Measurements from ENCODE around the gene KRT6A. TPM values are rescaled to one million over a fixed set of nuclear protein-coding genes. Genes with fewer than 3 reads are reported as not detected.

KRT6A gene
- total and polyA plus RNA-seq, 2 of the 8 experiments (the other 6 are each of a cell fraction or from before 2014, with no cell fraction given): 0.11 TPM; not detected in 1

DNA sequence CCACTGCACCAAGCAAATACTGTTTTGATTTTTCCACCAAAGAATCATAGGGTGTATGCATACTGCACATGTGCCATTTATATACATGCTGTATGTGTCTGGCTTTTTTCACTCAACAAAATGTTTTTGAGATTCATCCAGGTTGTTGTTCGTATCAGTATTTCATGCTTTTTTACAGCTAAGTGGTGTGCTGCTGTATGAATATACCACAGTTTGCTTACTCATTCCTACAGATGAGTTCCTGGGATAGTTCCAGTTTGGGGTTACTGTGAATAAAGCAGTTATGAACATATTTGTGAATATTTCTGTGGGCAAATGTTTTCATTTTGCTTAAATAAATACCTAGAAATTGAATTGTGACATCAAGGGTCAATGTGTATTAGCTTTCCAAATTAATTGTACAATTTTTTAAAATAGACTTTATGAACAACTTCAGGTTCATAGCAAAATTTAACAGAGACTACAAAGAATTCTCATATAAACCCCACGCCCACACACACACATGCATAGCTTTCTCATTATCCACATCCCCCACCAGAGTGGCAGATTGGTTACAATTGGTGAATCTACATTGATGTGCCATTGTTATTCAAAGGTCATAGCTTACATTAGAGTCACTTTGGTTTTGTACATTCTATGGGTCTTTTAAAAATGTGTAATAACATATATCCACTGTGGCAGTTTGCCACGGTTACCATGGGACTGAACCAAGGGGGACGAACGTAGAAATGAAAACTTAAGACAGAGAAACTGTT lies 6.9 kb upstream of the KRT6A start:
- Histone ChIP-seq H3K79me1 (ENCODE audit: low read depth, low read length) (no peaks in the 10 kb centered on the region), H3K27ac (ENCODE audit: low read depth, low read length) (no peak overlapping the region), H3K36me3 (ENCODE audit: control insufficient read depth in 2 of 4, insufficient read depth in 4 of 4, low read length in 3 of 4) (no peaks in the 10 kb centered on the region), H3K23ac (ENCODE audit: insufficient read length) (no peak overlapping the region), H2BK12ac (ENCODE audit: low read depth, low read length) (no peak overlapping the region), H3K56ac (replicated peaks; ENCODE audit: insufficient read length, low read depth, low read length) (no peak overlapping the region), H3K4me2 (ENCODE audit: insufficient read depth in 1 of 2, low read depth in 2 of 2, low read length in 2 of 2) (no peak overlapping the region), H3K4ac (replicated peaks; ENCODE audit: insufficient read length, low read depth, low read length) (no peak overlapping the region), H3K27me3 (replicated peaks in 1 of 4; ENCODE audit: control insufficient read depth in 3 of 4, extremely low read depth in 1 of 4, insufficient read depth in 3 of 4, low read length in 3 of 4) (no peaks in the 10 kb centered on the region; a peak in 1 of 7 replicates), H3K14ac (ENCODE audit: insufficient read length) (no peak overlapping the region), H3K23me2 (ENCODE audit: low read depth, low read length) (no peaks in the 10 kb centered on the region; the same call in 1 of the 2 replicates), H2BK20ac (ENCODE audit: low read length) (no peak overlapping the region), H2AK5ac (ENCODE audit: low read depth, low read length) (no peak overlapping the region), H3K18ac (ENCODE audit: extremely low read depth, low read length) (no peak overlapping the region), H3K9me3 (ENCODE audit: insufficient read depth in 2 of 2, low read depth in 1 of 2, low read length in 1 of 2) (no peaks in the 10 kb centered on the region), H4K91ac (replicated peaks; ENCODE audit: insufficient read length, low read length) (no peak overlapping the region), H2BK15ac (ENCODE audit: low read length) (no peak overlapping the region), H2BK120ac (replicated peaks; ENCODE audit: low read depth, low read length) (no peak overlapping the region), H4K5ac (ENCODE audit: insufficient read length, low read depth, low read length) (no peak overlapping the region), H2BK5ac (ENCODE audit: low read depth, low read length) (no peak overlapping the region), H2AFZ (ENCODE audit: low read length) (no peak overlapping the region), H3K4me1 (replicated peaks in 1 of 4; ENCODE audit: control insufficient read depth in 3 of 4, insufficient read depth in 4 of 4, low read length in 3 of 4) (peaks cover 5 to 10% (median 8%) of the 10 kb centered on the region in 4 experiments; a peak in 6 of 7 replicates), H3K4me3 (ENCODE audit: extremely low read depth in 1 of 4, insufficient read depth in 2 of 4, low read depth in 3 of 4, low read length in 4 of 4) (no peak overlapping the region), H4K20me1 (replicated peaks in 1 of 2; ENCODE audit: control insufficient read depth in 1 of 2, insufficient read depth in 2 of 2, low read length in 2 of 2) (no peaks in the 10 kb centered on the region), H3K9ac (replicated peaks in 1 of 4; ENCODE audit: extremely low read depth in 1 of 4, low read depth in 3 of 4, low read length in 3 of 4) (no peak overlapping the region), H4K8ac (ENCODE audit: extremely low read depth, insufficient read depth, low read length) (no peak overlapping the region), H3K79me2 (ENCODE audit: control insufficient read depth in 1 of 2, insufficient read depth in 2 of 2, low read length in 2 of 2) (no peaks in the 10 kb centered on the region)
- POLR2A ChIA-PET (ENCODE audit: partially characterized antibody): no interaction called here
- DNase-seq (ENCODE audit: low read depth in 1 of 2, low spot score in 2 of 2) (no peak), FAIRE-seq (no peak)
- CTCF ChIA-PET (ENCODE audit: partially characterized antibody): interaction anchor here (0.8 to 3.1 kb wide), 10 partner anchors 14 to 119 kb away, joined by 3 to 20 read pairs (median 3); no protein-coding TSS in a partner anchor
- no peak for TF ChIP-seq BACH1 (IDR thresholded peaks at IDR 0.05; ENCODE audit: low read length)
- TF ChIP-seq, protein P1, sequence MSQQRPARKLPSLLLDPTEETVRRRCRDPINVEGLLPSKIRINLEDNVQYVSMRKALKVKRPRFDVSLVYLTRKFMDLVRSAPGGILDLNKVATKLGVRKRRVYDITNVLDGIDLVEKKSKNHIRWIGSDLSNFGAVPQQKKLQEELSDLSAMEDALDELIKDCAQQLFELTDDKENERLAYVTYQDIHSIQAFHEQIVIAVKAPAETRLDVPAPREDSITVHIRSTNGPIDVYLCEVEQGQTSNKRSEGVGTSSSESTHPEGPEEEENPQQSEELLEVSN (IDR thresholded peaks at IDR 0.05): no peak
- WGBS, 2 experiments (ENCODE audit: extremely low coverage in 1 of 2, insufficient coverage in 1 of 2, insufficient read length in 1 of 2, insufficient replicate concordance in 2 of 2, low coverage in 1 of 2, low lambda C conversion rate in 2 of 2, missing lambda C conversion rate in 1 of 2): 90% methylated on average over 5 of the region's 5 CpGs; no CpG with 5 or more reads in 1 of the 2 experiments
